ENCODE results near the gene HDGFL1.

The HDGFL1 gene

DNA sequence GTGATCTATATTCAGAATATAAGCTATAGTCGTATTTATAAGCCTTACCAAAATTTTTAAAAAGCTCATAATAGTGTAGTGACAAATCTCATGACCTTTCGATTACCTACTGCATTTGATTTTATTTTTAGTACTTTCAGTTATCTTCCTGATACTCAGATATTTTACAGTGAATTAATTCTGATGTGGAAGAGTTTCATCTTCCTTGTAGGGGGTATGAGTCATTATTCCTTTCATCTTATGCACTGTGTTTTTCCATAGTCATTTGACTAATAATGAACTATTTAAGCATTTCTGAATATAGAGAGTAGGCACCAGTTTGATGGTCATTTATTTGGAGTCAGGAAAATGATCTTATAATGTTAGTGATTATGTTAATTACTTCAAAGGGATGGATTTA lies 36.4 kb downstream of the HDGFL1 start:
- TF ChIP-seq REST (IDR thresholded peaks at IDR 0.05; ENCODE audit: insufficient read depth in 1 of 2, low read depth in 2 of 2, low read length in 2 of 2) = no peak
- TF ChIP-seq POLR2AphosphoS5 (IDR thresholded peaks at IDR 0.05; ENCODE audit: low read depth, low read length) = no peak
- TF ChIP-seq TAF1 (IDR thresholded peaks at IDR 0.05; ENCODE audit: borderline replicate concordance, insufficient read depth, low read length) = no peak
- TF ChIP-seq FOXP2 (optimal IDR thresholded peaks at IDR 0.05; ENCODE audit: borderline replicate concordance, extremely low read depth, extremely low read length, insufficient read depth) = no peak
- TF ChIP-seq SIN3A (IDR thresholded peaks at IDR 0.05; ENCODE audit: borderline replicate concordance, insufficient read depth, low read length) = no peak

GRCh38 chr6:22610127-22610526 lies 40.8 kb downstream of the HDGFL1 start:
- TF ChIP-seq REST (IDR thresholded peaks at IDR 0.05; ENCODE audit: insufficient read depth in 1 of 2, low read depth in 2 of 2, low read length in 2 of 2) = no peak
- no peak for TF ChIP-seq SIN3A (IDR thresholded peaks at IDR 0.05; ENCODE audit: borderline replicate concordance, insufficient read depth, low read length)
- no peak for TF ChIP-seq FOXP2 (optimal IDR thresholded peaks at IDR 0.05; ENCODE audit: borderline replicate concordance, extremely low read depth, extremely low read length, insufficient read depth)
- TF ChIP-seq TAF1 (IDR thresholded peaks at IDR 0.05; ENCODE audit: borderline replicate concordance, insufficient read depth, low read length) = no peak
- no peak for TF ChIP-seq POLR2AphosphoS5 (IDR thresholded peaks at IDR 0.05; ENCODE audit: low read depth, low read length)

DNA sequence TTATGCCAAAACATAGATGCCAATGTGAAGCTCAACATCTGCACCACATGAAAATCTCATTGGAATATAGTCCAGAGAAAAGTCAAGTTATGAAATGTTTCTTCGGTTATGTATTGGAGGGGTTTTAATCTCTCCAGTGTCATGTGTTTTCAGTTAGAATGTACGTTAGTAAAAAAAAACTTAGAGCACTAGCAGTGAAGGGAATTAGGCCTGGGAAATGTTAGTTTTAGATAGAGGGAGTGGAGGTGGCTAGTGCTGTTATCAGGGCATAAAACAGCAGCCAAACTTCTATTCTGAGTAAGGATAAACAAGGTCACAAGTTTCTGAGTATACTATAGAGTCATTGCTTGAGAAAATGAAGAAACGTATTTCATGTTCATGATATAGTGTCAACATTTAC lies 42.9 kb downstream of the HDGFL1 start:
- no peak for TF ChIP-seq TAF1 (IDR thresholded peaks at IDR 0.05; ENCODE audit: borderline replicate concordance, insufficient read depth, low read length)

- TF ChIP-seq FOXP2 (optimal IDR thresholded peaks at IDR 0.05; ENCODE audit: borderline replicate concordance, extremely low read depth, extremely low read length, insufficient read depth) (no peak), POLR2AphosphoS5 (IDR thresholded peaks at IDR 0.05; ENCODE audit: low read depth, low read length) (no peak), REST (IDR thresholded peaks at IDR 0.05; ENCODE audit: insufficient read depth in 1 of 2, low read depth in 2 of 2, low read length in 2 of 2) (no peak)
Observed at GRCh38 chr6:22613051-22613450, 43.7 kb downstream of the HDGFL1 start.

DNA sequence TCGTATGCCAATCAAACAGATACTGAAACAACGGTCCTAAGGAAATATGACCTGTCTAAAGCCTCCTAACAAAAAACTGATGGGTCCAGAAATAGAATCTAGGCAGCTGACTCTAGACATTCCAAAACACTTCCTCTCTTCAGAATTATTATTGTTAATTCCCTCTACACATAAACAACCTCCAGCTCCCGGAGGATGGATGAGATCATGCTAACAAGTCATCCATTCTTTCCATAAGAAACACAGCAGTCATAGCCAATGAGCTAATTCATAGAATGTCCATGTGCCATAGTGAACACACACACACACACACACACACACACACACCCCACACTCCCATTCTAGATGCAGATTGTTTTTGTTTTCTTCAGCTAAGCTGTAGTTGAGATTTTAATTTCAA lies 44.3 kb downstream of the HDGFL1 start:
- TF ChIP-seq POLR2AphosphoS5 (IDR thresholded peaks at IDR 0.05; ENCODE audit: low read depth, low read length) (no peak), SIN3A (IDR thresholded peaks at IDR 0.05; ENCODE audit: borderline replicate concordance, insufficient read depth, low read length) (peak; percentile 57; the same call in 1 of the 2 replicates)

GRCh38 chr6:22614547-22614946 lies 45.2 kb downstream of the HDGFL1 start:
- TF ChIP-seq POLR2AphosphoS5 (IDR thresholded peaks at IDR 0.05; ENCODE audit: low read depth, low read length) (no peak), REST (IDR thresholded peaks at IDR 0.05; ENCODE audit: insufficient read depth in 1 of 2, low read depth in 2 of 2, low read length in 2 of 2) (no peak), TAF1 (IDR thresholded peaks at IDR 0.05; ENCODE audit: borderline replicate concordance, insufficient read depth, low read length) (no peak), SIN3A (IDR thresholded peaks at IDR 0.05; ENCODE audit: borderline replicate concordance, insufficient read depth, low read length) (no peak), FOXP2 (optimal IDR thresholded peaks at IDR 0.05; ENCODE audit: borderline replicate concordance, extremely low read depth, extremely low read length, insufficient read depth) (no peak)

Data from PFSK-1 (cell line).